ENCODE data around the gene ZBED3.
"Not testable (repeated sequence)": the region's sequence is repeated elsewhere in the genome, so short reads cannot be mapped to it uniquely, and the experiment has no call there.

ZBED3 gene, protein sequence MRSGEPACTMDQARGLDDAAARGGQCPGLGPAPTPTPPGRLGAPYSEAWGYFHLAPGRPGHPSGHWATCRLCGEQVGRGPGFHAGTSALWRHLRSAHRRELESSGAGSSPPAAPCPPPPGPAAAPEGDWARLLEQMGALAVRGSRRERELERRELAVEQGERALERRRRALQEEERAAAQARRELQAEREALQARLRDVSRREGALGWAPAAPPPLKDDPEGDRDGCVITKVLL

GRCh38 chr5:77086689-77087483 is at the start of gene ZBED3:
Gene ZBED3 (minus strand): TSS chr5:77087285. CDS start chr5:77077878, 9,407 bp downstream.
- peak; percentile 83 for DNase-seq

DNA sequence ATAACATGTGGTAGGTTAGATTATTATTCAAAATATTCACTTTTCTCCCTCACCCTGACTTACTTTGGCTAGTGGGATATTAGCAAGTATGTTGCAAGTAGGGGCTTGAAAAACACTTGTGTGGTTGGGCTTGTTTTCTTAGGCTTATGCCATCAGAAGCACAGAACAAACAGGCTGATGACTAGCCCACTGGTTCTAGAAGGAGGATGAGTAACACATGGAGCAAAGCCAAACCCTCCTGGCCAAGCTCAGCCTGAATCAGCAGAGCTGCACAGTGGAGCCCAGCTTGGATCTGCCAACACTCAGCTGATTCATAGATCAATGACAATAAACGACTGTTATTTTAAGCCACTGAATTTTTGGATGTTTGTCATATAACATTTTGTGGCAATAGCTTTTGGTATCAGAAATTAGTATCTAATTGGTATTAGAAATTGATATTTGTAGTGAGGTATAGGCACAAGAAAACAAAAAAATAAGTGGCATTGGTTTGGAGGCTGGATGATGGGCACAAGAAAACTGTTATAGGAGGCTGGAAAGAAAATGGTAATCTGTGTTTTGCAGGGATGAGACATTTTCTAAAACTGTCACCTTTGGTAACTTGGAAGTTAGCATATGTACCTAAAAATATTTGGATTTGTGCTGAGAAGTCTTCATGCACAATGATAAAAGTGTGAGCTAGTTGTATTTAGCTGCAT is 46.1 kb upstream of the ZBED3 start:
- no peak for DNase-seq

- DNase-seq: no peak
These were observed 44.3 kb upstream of the ZBED3 start for GRCh38 chr5:77131361-77131760.

- peak; percentile 64 for DNase-seq
These were observed 42.4 kb upstream of the ZBED3 start for GRCh38 chr5:77129391-77129990.

DNA sequence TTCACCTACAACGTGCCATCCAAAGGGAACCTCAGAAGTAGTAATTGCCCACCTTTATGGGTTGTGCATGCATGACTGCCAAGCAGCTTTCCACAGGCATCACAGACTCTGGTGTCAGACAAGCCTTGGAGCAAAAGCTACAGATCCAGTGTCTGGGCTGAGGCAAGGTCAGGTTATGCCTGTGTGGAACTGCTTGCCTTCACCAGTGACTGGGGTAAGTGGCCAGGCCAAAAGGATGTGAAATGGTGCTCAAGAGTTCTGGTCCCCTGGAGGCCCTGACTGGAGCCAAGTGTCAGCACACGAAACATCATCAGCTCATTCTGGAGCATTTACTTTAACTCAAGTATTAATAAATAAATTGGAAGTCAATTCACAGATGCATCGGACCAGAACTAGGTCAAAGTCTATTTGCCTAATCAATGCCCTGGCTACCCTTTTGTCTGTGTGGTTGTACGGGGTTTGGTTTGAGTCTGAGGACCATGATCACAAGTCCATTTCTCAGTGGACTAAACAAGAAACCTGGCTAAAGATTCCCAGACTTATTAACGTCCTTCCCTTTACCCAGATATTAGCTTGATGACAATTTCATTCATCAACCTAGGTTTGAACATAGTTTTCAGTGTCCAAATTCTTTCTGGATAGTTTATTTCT is 41.5 kb upstream of the ZBED3 start:
- no peak for DNase-seq

DNA sequence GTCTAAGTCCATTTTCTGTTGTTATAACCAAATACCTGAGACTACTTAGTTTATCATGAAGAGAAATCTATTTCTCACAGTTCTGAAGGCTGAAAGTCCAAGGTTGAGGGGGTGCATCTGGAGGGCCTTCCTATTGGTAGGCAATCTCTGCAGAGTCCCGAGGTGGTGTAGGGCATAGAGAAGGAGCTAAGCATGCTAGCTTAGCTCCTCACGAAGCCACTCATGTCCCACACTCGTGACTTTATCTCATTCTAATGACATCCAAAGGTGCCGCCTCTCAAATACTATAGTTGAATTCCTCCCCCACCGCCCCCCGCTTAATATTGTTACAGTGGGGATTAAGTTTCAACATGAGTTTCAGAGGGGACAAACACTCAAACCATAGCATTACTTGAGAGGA is 36.0 kb upstream of the ZBED3 start:
- no peak for DNase-seq

DNA sequence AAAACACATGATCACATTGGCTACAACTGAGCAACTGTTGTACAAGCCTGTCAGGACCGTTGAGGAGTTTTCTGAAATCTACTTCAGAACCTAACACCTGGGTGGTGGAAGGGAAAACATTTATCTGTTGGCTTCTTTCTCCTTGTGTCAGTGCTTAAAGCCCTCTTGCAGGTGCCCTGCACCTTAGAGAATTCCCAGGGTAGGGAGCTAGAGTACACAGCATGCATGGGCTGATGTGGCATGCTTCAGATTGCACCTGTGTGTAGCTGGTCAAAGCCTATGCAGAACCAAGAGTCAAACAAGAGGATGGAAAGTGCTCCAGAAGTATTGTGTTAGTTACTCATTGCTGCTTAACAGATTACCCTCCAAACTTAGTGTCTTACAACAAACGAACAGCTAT is 33.6 kb upstream of the ZBED3 start:
- no peak for DNase-seq

DNA sequence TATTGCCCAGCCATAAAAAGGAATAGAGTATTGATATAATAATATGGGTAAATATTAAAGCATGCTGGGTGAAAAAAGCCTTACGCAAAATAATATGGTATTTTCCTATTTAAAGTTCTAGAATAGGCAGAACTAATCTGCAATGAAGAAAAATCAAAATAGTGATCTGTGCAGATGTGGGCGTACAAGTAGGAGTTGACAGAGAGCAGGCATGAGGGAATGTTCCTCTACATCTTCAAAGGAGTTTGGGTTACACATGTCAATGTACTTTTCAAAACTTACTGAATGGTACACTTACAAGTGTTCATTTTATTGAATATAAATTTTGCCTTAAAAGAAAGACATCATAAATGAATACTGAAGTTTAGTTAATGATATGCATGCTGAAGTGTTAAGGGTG is 33.0 kb upstream of the ZBED3 start:
- DNase-seq: no peak

- DNase-seq: no peak
These were observed 30.1 kb upstream of the ZBED3 start for GRCh38 chr5:77117161-77117560.

DNA sequence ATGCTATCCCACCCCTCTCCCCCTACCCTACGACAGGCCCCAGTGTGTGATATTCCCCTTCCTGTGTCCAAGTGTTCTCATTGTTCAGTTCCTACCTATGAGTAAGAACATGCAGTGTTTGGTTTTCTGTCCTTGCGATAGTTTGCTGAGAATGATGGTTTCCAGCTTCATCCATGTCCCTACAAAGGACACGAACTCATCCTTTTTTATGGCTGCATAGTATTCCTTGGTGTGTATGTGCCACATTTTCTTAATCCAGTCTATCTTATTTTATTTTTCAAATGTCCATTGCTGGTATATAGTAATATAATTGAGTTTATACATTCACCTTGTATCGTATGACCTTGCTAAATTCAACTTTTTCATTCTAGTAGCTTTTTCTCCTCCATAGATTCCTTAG is 19.9 kb upstream of the ZBED3 start:
- not testable (repeated sequence) for DNase-seq

- no peak for DNase-seq
These were observed 17.7 kb upstream of the ZBED3 start for GRCh38 chr5:77104813-77105212.

GRCh38 chr5:77103457-77103856 is 16.4 kb upstream of the ZBED3 start:
- no peak for DNase-seq

DNA sequence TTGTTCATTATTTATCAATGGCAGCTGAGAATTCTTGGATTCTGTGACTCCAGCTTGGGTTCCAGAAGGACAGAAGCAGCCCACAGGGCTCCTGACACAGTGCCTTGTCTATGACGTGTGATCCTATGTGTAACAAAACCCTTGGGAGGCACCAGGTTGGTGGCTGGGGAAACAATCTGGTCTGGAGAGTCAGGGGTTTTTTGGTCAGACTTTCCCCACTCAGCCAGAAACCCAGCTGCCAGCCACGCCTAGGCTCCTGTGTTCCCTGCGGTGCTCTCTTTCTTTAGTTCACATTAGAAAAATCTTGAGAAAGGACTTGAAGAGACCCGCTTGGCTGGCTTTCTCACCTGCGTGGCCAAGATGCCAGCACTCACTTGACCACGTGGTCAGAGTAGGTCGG is 15.5 kb upstream of the ZBED3 start:
- no peak for DNase-seq

- no peak for DNase-seq
These were observed 14.2 kb upstream of the ZBED3 start for GRCh38 chr5:77101298-77101697.

DNA sequence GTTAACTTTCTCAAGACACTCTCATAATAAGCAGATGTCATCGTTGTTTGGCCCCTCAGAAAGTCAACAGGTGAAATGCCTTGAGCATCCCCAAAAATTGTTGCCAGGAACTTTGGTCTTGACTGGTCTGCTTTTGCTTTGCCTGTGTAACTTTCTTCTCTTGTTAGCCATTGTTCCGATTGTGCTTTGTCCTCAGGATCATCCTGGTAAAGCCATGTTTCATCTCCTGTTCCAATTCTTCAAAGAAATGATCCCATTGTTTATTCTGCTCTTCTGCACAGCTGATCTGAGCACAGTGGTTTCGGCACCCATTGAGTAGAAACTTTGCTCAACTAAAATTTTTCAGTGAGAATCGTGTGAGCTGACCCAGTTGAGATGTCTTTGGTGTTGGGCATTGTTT is 8.1 kb upstream of the ZBED3 start:
- no peak for DNase-seq

DNA sequence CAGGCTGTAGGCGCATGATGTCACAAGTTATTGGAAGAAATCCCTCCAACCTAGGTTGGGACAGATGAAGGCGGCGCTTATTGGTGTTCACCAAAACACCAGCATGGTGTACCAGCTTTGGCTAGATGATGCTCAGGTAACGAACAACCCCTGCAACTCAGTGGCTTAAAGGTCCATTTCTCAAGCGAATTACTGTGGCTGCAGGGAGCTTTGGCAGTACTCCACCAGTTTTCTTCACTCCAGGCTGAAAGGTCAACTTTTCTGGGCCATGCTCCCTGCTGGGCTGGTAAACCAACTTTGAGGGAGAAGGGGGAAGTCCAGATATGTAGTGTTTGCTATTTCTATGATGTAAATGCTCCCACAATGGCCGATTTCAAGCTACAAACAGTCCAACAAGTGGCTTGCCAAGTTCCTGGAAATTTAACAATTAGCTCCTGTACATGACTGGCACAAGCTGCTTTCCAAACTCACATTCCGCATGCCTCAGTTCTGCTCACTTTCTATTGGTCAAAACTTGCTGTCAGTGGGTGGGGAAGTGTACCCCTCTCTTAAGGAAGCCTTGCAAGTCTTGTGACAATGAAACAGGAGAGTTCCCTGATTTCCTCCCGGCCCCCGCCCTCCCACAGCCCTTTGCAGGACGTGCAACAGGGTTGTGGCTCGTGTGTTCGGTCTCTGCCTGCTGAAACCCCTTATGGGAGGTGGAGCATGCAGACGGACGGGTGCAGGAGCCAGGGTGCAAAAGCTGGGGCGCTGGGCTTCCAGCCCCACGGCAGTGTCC is 588 bp upstream of the ZBED3 start:
- peak; percentile 42 for DNase-seq

GRCh38 chr5:77086368-77086688 is 757 bp downstream of the ZBED3 start:
- DNase-seq: peak; percentile 90

GRCh38 chr5:77083088-77083487 is 4.0 kb downstream of the ZBED3 start:
- DNase-seq: no peak

- DNase-seq: no peak
These were observed 4.8 kb downstream of the ZBED3 start for GRCh38 chr5:77082280-77082679.

- no peak for DNase-seq
These were observed 6.2 kb downstream of the ZBED3 start for GRCh38 chr5:77080905-77081304.

DNA sequence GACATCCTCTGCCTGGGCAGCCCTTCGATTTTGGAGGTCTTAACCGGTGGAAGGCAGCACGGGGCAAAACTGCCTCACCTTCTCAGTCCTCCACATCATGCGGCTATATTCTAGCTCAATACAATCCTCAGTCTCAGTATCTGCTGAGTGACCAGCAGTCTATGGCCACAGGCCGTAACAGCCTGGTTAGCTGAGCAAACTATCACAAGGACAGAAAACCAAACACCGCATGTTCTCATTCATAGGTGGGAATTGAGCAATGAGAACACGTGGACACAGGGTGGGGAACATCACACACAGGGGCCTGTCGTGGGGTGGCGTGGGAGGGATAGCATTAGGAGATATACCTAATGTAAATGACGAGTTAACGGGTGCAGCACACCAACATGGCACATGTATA is 6.6 kb downstream of the ZBED3 start:
- not testable (repeated sequence) for DNase-seq

DNA sequence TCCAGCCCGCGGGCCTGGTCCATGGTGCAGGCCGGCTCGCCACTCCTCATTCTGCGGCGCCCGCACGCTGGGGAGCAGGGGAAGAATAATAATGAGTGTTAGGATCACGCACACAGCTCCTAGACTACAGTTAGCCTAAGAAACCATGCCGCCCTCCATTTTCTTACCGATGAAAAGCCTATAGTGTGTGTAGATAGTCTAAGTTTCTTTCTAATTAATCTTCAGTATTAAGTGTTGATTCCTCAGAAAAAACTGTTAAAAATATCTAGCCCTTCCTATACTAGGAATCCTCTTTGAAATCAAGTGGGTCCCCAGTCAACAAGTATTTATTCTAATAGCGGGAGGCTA is 9.3 kb downstream of the ZBED3 start:
- no peak for DNase-seq

Data from COR-L47 (cell line).